Neural cell (in vitro differentiated cells): ENCODE results near the gene PRKD1. TPM values are rescaled to one million over a fixed set of nuclear protein-coding genes. Genes with fewer than 3 reads are reported as not detected.

Experiments
- H2AFZ ChIP-seq: fragments of 200-600, 300-800 bp; sonication (generic), shearing (Covaris generic); 2 replicates; pipeline ENCODE4 v1.6.0; 2014; ENCODE audit warnings: low read depth, mild to moderate bottlenecking, antibody characterized with exemption, low read length, moderate library complexity
- H3F3A ChIP-seq: fragments of 200-600 bp; shearing (Covaris generic); 2 replicates; pipeline ENCODE4 v1.6.1; 2016; ENCODE audit warnings: mild to moderate bottlenecking, moderate library complexity, mixed read lengths, antibody characterized with exemption, low read length; ENCODE audit not compliant: insufficient read depth, poor library complexity, severe bottlenecking
- H3K27ac ChIP-seq: fragments of 200-600, 300-800 bp; sonication (generic), shearing (Covaris generic); 2 replicates; pipeline ENCODE4 v1.5.1; 2014; ENCODE audit warnings: mild to moderate bottlenecking, low read length, moderate library complexity
- H3K27me3 ChIP-seq: fragments of 300-800, 200-600 bp; sonication (generic), shearing (Covaris generic); 2 replicates; pipeline ENCODE4 v1.6.0; 2014; ENCODE audit warnings: mild to moderate bottlenecking, low read depth, low read length, moderate library complexity; ENCODE audit not compliant: insufficient read depth
- H3K36me3 ChIP-seq: fragments of 300-800, 200-600 bp; sonication (generic), shearing (Covaris generic); 2 replicates; pipeline ENCODE4 v1.5.1; 2014; ENCODE audit warnings: mild to moderate bottlenecking, antibody characterized with exemption, low read length, moderate library complexity; ENCODE audit not compliant: insufficient read depth
- H3K4me2 ChIP-seq: fragments of 300-800, 200-600 bp; sonication (generic), shearing (Covaris generic); 2 replicates; pipeline ENCODE4 v1.6.0; 2014; ENCODE audit warnings: mild to moderate bottlenecking, low read length
- H3K4me3 ChIP-seq: fragments of 300-800, 200-600 bp; sonication (generic), shearing (Covaris generic); 2 replicates; pipeline ENCODE4 v1.5.1; 2014; ENCODE audit warnings: mild to moderate bottlenecking, low read length, moderate library complexity
- H3K79me2 ChIP-seq: fragments of 200-600 bp; shearing (Covaris generic); replicated peaks from 2 replicates; pipeline ENCODE4 v1.6.0; 2014; ENCODE audit warnings: mild to moderate bottlenecking, low read length, moderate library complexity; ENCODE audit not compliant: insufficient read depth
- H3K9ac ChIP-seq: fragments of 300-800, 200-600 bp; sonication (generic), shearing (Covaris generic); 2 replicates; pipeline ENCODE4 v1.6.1; 2016; ENCODE audit warnings: mild to moderate bottlenecking, low read length, mixed read lengths
- H3K9me2 ChIP-seq: fragments of 200-600 bp; shearing (Covaris generic); 2 replicates; pipeline ENCODE4 v1.6.1; 2016; ENCODE audit warnings: mild to moderate bottlenecking, low read length, mixed read lengths; ENCODE audit not compliant: insufficient read depth
- H3K9me3 ChIP-seq: fragments of 200-600, 300-800 bp; sonication (generic), shearing (Covaris generic); 2 replicates; pipeline ENCODE4 v1.6.1; 2016; ENCODE audit warnings: mild to moderate bottlenecking, mixed run types, low read length, moderate library complexity, mixed read lengths
- H4K20me1 ChIP-seq: fragments of 200-600 bp; shearing (Covaris generic); 2 replicates; pipeline ENCODE4 v1.6.1; 2016; ENCODE audit warnings: mild to moderate bottlenecking, mixed run types; ENCODE audit not compliant: insufficient read depth
- EP300 ChIP-seq: fragments of 450-650 bp; conservative IDR thresholded peaks from 2 replicates; pipeline ENCODE4 v1.6.1; 2014; ENCODE audit warnings: antibody characterized with exemption, mild to moderate bottlenecking, moderate library complexity; ENCODE audit not compliant: poor library complexity, severe bottlenecking
- EZH2 ChIP-seq: fragments of 200-600, 300-800 bp; shearing (Covaris generic), sonication (generic); IDR thresholded peaks from 2 replicates; pipeline ENCODE4 v1.6.1; 2014; ENCODE audit warnings: antibody characterized with exemption, low read length, borderline replicate concordance, mild to moderate bottlenecking; ENCODE audit not compliant: insufficient read depth, poor library complexity, severe bottlenecking
- MXI1 ChIP-seq: fragments of 450-650 bp; conservative IDR thresholded peaks from 2 replicates; pipeline ENCODE4 v1.6.1; 2014; ENCODE audit warnings: antibody characterized with exemption, mild to moderate bottlenecking; ENCODE audit not compliant: poor library complexity, severe bottlenecking
- POLR2AphosphoS5 ChIP-seq: IDR thresholded peaks from 2 replicates; pipeline ENCODE4 v1.6.1; 2012
- RAD21 ChIP-seq: fragments of 450-650 bp; conservative IDR thresholded peaks from 2 replicates; pipeline ENCODE4 v1.6.1; 2014; ENCODE audit warnings: antibody characterized with exemption, mild to moderate bottlenecking, moderate library complexity
- SMC3 ChIP-seq: fragments of 450-650 bp; conservative IDR thresholded peaks from 2 replicates; pipeline ENCODE4 v1.6.1; 2014; ENCODE audit warnings: antibody characterized with exemption, mild to moderate bottlenecking, moderate library complexity; ENCODE audit not compliant: poor library complexity
- TAF1 ChIP-seq: IDR thresholded peaks from 2 replicates; pipeline ENCODE4 v1.6.1; 2012; ENCODE audit warnings: low read depth
- polyA plus RNA-seq: library from polyadenylated mRNA; depleted of rRNA; stranded (reverse); fragments of >200 nt; gene quantifications from 2 replicates; pipeline ENCODE4 v1.2.3, GENCODE V29; 2014
- TF ChIP-seq, protein P1 (sequence below): fragments of 450-650 bp; IDR thresholded peaks from 2 replicates; pipeline ENCODE4 v1.5.1; 2014; ENCODE audit warnings: antibody characterized with exemption, mild to moderate bottlenecking, moderate library complexity; ENCODE audit not compliant: poor library complexity, severe bottlenecking
- TF ChIP-seq, protein P2 (sequence below): IDR thresholded peaks from 2 replicates; pipeline ENCODE4 v1.6.1; 2012; ENCODE audit warnings: borderline replicate concordance

PRKD1 gene
- polyA plus RNA-seq, 1 donor from 2014 or later = 9.6 TPM

DNA sequence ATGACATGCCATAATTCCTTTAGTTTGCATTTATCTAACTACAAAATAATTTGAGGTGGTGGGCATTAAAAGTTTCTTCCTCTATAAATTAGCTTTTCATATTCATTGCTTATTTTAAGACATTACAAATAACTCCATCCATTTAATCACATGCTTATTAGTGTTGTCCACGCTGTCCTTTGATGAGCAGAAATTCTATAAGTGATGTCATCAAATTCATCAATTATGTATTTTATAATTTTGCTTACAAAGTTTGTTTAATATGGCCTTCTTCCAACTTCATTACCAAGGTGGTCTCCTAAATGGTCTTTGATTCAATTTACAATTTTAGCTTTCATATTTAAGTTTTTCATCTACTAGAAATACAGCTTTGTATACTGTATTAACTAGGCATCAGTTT is 173.5 kb downstream of the PRKD1 start:
- no peaks in the 10 kb centered on the region for H3K9me3 ChIP-seq
- no peaks in the 10 kb centered on the region for H3K79me2 ChIP-seq
- no peaks in the 10 kb centered on the region for H4K20me1 ChIP-seq
- H3K27ac ChIP-seq = no peak overlapping the region
- no peaks in the 10 kb centered on the region for H3K27me3 ChIP-seq
- no peak overlapping the region for H2AFZ ChIP-seq
- no peaks in the 10 kb centered on the region for H3K36me3 ChIP-seq
- H3K9ac ChIP-seq = no peak overlapping the region
- no peak overlapping the region for H3K4me2 ChIP-seq
- TF ChIP-seq, protein P1, sequence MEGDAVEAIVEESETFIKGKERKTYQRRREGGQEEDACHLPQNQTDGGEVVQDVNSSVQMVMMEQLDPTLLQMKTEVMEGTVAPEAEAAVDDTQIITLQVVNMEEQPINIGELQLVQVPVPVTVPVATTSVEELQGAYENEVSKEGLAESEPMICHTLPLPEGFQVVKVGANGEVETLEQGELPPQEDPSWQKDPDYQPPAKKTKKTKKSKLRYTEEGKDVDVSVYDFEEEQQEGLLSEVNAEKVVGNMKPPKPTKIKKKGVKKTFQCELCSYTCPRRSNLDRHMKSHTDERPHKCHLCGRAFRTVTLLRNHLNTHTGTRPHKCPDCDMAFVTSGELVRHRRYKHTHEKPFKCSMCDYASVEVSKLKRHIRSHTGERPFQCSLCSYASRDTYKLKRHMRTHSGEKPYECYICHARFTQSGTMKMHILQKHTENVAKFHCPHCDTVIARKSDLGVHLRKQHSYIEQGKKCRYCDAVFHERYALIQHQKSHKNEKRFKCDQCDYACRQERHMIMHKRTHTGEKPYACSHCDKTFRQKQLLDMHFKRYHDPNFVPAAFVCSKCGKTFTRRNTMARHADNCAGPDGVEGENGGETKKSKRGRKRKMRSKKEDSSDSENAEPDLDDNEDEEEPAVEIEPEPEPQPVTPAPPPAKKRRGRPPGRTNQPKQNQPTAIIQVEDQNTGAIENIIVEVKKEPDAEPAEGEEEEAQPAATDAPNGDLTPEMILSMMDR = no peak
- no peak for TF ChIP-seq TAF1
- no peak for TF ChIP-seq SMC3
- no peak for TF ChIP-seq MXI1
- TF ChIP-seq, protein P2, sequence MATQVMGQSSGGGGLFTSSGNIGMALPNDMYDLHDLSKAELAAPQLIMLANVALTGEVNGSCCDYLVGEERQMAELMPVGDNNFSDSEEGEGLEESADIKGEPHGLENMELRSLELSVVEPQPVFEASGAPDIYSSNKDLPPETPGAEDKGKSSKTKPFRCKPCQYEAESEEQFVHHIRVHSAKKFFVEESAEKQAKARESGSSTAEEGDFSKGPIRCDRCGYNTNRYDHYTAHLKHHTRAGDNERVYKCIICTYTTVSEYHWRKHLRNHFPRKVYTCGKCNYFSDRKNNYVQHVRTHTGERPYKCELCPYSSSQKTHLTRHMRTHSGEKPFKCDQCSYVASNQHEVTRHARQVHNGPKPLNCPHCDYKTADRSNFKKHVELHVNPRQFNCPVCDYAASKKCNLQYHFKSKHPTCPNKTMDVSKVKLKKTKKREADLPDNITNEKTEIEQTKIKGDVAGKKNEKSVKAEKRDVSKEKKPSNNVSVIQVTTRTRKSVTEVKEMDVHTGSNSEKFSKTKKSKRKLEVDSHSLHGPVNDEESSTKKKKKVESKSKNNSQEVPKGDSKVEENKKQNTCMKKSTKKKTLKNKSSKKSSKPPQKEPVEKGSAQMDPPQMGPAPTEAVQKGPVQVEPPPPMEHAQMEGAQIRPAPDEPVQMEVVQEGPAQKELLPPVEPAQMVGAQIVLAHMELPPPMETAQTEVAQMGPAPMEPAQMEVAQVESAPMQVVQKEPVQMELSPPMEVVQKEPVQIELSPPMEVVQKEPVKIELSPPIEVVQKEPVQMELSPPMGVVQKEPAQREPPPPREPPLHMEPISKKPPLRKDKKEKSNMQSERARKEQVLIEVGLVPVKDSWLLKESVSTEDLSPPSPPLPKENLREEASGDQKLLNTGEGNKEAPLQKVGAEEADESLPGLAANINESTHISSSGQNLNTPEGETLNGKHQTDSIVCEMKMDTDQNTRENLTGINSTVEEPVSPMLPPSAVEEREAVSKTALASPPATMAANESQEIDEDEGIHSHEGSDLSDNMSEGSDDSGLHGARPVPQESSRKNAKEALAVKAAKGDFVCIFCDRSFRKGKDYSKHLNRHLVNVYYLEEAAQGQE = no peak
- TF ChIP-seq POLR2AphosphoS5 = no peak
- TF ChIP-seq EP300 = no peak
- no peak for TF ChIP-seq EZH2
- no peak overlapping the region for H3K4me3 ChIP-seq
- no peaks in the 10 kb centered on the region for H3F3A ChIP-seq
- no peaks in the 10 kb centered on the region for H3K9me2 ChIP-seq

DNA sequence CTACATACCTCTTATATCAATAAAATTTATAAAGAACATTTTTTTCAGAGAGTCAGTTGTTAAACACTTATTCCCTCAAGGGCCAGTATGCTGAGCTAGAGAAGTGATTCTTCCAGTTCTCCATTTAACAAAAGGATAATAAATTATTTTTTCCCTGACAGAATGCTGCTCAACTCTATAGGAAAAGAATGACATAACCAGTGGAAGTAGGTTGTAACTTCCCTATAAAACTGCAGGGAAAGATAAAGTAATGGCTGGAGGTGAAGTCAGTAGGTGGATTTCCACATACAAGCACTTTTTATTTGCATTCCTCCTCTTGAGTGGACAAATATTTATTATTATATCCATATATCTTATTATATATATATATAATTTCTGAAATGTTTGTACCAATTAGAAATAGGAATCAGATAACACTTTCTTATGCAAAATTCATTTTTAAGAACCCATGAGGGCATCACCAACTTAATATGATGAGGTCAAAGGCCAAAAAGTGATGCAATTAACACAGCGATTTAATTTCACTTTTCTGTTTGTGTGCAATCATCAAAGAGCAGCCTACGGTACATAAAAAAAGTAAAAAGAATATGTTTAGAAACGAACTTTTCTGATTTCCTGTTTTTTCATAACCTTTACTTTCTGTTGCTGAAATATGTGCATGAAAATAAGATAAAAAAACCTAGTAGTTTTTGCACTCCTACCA is 175.3 kb downstream of the PRKD1 start:
- H3K27me3 ChIP-seq = no peaks in the 10 kb centered on the region
- no peak overlapping the region for H3K4me2 ChIP-seq
- H3K4me3 ChIP-seq = no peak overlapping the region
- H3K79me2 ChIP-seq = no peaks in the 10 kb centered on the region
- H3K9me3 ChIP-seq = no peaks in the 10 kb centered on the region
- H3K36me3 ChIP-seq = no peaks in the 10 kb centered on the region
- no peak overlapping the region for H3K9ac ChIP-seq
- H2AFZ ChIP-seq = no peak overlapping the region
- TF ChIP-seq MXI1 = no peak
- TF ChIP-seq POLR2AphosphoS5 = no peak
- TF ChIP-seq RAD21 = no peak
- TF ChIP-seq EZH2 = no peak
- TF ChIP-seq EP300 = no peak
- TF ChIP-seq, protein P1 = no peak
- H3F3A ChIP-seq = no peaks in the 10 kb centered on the region
- no peaks in the 10 kb centered on the region for H4K20me1 ChIP-seq
- no peak overlapping the region for H3K27ac ChIP-seq
- no peaks in the 10 kb centered on the region for H3K9me2 ChIP-seq
